ENCODE data around the gene MEIS1. TPM values are rescaled to one million over a fixed set of nuclear protein-coding genes. Genes with fewer than 3 reads are reported as not detected.

Gene MEIS1
- total and polyA plus RNA-seq, 2 donors (not counting 1 experiment from before 2014, with no cell fraction given): 0.03 TPM; not detected in 1

DNA sequence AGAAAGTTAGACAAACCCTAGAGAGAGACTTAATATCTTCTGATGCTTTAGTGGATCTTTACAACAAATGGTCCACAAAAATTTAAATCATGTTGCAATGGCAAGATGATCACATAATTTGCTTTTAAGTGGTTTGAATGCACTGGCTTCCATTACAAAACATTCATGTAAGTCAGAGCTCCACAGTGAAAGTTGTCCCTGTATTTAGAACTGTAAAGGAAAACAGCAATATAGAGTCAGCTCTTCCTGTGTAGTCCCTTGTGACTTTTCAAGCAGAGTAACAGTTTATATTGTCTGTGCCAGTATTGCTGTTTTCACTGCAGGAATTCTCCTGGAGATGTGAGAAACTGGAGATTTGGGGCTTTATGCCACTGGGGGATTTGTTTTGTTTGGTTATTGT is 77.7 kb downstream of the MEIS1 start:
- ChIA-PET CTCF (no interaction called here), POLR2A (no interaction called here)
- no peak overlapping the region for H3K27ac Mint-ChIP-seq
- H3K4me3 Mint-ChIP-seq: no peak overlapping the region
- no peaks in the 10 kb centered on the region for H3K9me3 Mint-ChIP-seq (ENCODE audit: insufficient read depth)
- ATAC-seq (ENCODE audit: low read depth) (no peak), DNase-seq (no peak)
- Histone ChIP-seq H4K20me1 (ENCODE audit: control insufficient read depth, insufficient read depth, low read length, poor library complexity, severe bottlenecking) (no peaks in the 10 kb centered on the region), H3K4me3 (ENCODE audit: control extremely low read depth in 1 of 5, extremely low read depth in 1 of 5, insufficient read depth in 1 of 5, low read depth in 2 of 5, low read length in 4 of 5) (no peak overlapping the region), H3K36me3 (replicated peaks in 1 of 2; ENCODE audit: control extremely low read depth in 1 of 2, control insufficient read depth in 1 of 2, extremely low read depth in 1 of 2, insufficient read depth in 2 of 2, low read length in 1 of 2) (no peaks in the 10 kb centered on the region), H3K4me1 (ENCODE audit: control insufficient read depth in 2 of 2, insufficient read depth in 2 of 2, low read length in 2 of 2) (no peaks in the 10 kb centered on the region), H3K27ac (ENCODE audit: low read length in 2 of 2) (no peak overlapping the region), H3K27me3 (replicated peaks in 1 of 4; ENCODE audit: control extremely low read depth in 1 of 4, control insufficient read depth in 3 of 4, insufficient read depth in 4 of 4, low read length in 3 of 4) (no peaks in the 10 kb centered on the region), H3K79me2 (ENCODE audit: control insufficient read depth, insufficient read depth, low read length) (no peaks in the 10 kb centered on the region), H2AFZ (ENCODE audit: insufficient read depth, low read depth, low read length, poor library complexity, severe bottlenecking) (no peak overlapping the region), H3K9me3 (ENCODE audit: control extremely low read depth in 1 of 3, control insufficient read depth in 2 of 3, insufficient read depth in 1 of 3, low read length in 2 of 3) (no peaks in the 10 kb centered on the region), H3K9ac (ENCODE audit: low read length) (no peak overlapping the region), H3K4me2 (replicated peaks; ENCODE audit: low read depth, low read length, poor library complexity, severe bottlenecking) (no peak overlapping the region)
- intact Hi-C loops (cut with micrococcal nuclease): no loop called here
- H3K4me1 Mint-ChIP-seq: no peaks in the 10 kb centered on the region
- peaks cover 11% of the 10 kb centered on the region for H3K27me3 Mint-ChIP-seq
- TF ChIP-seq, protein P1, sequence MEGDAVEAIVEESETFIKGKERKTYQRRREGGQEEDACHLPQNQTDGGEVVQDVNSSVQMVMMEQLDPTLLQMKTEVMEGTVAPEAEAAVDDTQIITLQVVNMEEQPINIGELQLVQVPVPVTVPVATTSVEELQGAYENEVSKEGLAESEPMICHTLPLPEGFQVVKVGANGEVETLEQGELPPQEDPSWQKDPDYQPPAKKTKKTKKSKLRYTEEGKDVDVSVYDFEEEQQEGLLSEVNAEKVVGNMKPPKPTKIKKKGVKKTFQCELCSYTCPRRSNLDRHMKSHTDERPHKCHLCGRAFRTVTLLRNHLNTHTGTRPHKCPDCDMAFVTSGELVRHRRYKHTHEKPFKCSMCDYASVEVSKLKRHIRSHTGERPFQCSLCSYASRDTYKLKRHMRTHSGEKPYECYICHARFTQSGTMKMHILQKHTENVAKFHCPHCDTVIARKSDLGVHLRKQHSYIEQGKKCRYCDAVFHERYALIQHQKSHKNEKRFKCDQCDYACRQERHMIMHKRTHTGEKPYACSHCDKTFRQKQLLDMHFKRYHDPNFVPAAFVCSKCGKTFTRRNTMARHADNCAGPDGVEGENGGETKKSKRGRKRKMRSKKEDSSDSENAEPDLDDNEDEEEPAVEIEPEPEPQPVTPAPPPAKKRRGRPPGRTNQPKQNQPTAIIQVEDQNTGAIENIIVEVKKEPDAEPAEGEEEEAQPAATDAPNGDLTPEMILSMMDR (IDR thresholded peaks at IDR 0.05): no peak
- no peak for TF ChIP-seq EZH2 (IDR thresholded peaks at IDR 0.05; ENCODE audit: borderline replicate concordance, insufficient read depth, low read depth, low read length, poor library complexity, severe bottlenecking)

DNA sequence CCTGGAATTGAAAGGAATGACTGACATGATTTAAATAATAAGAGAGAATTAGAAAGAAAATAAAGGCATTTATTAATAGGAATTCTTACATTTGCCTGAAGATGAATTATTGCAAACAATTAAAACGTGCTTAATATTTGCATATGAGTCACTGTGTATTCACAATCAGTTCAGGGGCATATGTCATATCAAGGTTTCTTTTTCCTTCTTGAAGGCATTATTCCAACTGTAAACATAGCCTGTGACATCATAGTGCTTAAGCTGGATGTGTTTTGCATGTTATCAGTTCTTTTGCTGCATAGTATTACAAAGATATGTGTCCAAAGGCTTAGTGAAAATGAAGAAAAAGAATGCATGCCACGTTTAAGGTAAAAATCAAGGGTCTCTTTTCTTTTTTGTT is 80.8 kb downstream of the MEIS1 start:
- Histone ChIP-seq H4K20me1 (ENCODE audit: control insufficient read depth, insufficient read depth, low read length, poor library complexity, severe bottlenecking) (no peaks in the 10 kb centered on the region), H3K9ac (ENCODE audit: low read length) (no peak overlapping the region), H3K4me1 (ENCODE audit: control insufficient read depth in 2 of 2, insufficient read depth in 2 of 2, low read length in 2 of 2) (no peaks in the 10 kb centered on the region), H3K36me3 (replicated peaks in 1 of 2; ENCODE audit: control extremely low read depth in 1 of 2, control insufficient read depth in 1 of 2, extremely low read depth in 1 of 2, insufficient read depth in 2 of 2, low read length in 1 of 2) (no peaks in the 10 kb centered on the region), H3K79me2 (ENCODE audit: control insufficient read depth, insufficient read depth, low read length) (no peaks in the 10 kb centered on the region), H3K27ac (ENCODE audit: low read length in 2 of 2) (no peak overlapping the region), H3K4me2 (replicated peaks; ENCODE audit: low read depth, low read length, poor library complexity, severe bottlenecking) (no peak overlapping the region), H2AFZ (ENCODE audit: insufficient read depth, low read depth, low read length, poor library complexity, severe bottlenecking) (no peak overlapping the region), H3K4me3 (ENCODE audit: control extremely low read depth in 1 of 5, extremely low read depth in 1 of 5, insufficient read depth in 1 of 5, low read depth in 2 of 5, low read length in 4 of 5) (no peak overlapping the region), H3K27me3 (replicated peaks in 1 of 4; ENCODE audit: control extremely low read depth in 1 of 4, control insufficient read depth in 3 of 4, insufficient read depth in 4 of 4, low read length in 3 of 4) (no peaks in the 10 kb centered on the region), H3K9me3 (ENCODE audit: control extremely low read depth in 1 of 3, control insufficient read depth in 2 of 3, insufficient read depth in 1 of 3, low read length in 2 of 3) (no peaks in the 10 kb centered on the region)
- no peak for ATAC-seq (ENCODE audit: low read depth)
- no peak for DNase-seq
- TF ChIP-seq, protein P1 (IDR thresholded peaks at IDR 0.05): no peak
- no peak for TF ChIP-seq EZH2 (IDR thresholded peaks at IDR 0.05; ENCODE audit: borderline replicate concordance, insufficient read depth, low read depth, low read length, poor library complexity, severe bottlenecking)
- POLR2A ChIA-PET: no interaction called here
- intact Hi-C loops (cut with micrococcal nuclease): no loop called here
- no peaks in the 10 kb centered on the region for H3K4me1 Mint-ChIP-seq
- no peaks in the 10 kb centered on the region for H3K9me3 Mint-ChIP-seq (ENCODE audit: insufficient read depth)
- no peak overlapping the region for H3K4me3 Mint-ChIP-seq
- no peak overlapping the region for H3K27ac Mint-ChIP-seq
- CTCF ChIA-PET: no interaction called here
- WGBS (ENCODE audit: insufficient coverage): no CpG with 5 or more reads among the region's 2 CpGs
- no peaks in the 10 kb centered on the region for H3K27me3 Mint-ChIP-seq

Data from B cell (primary cell).